Head of caudate nucleus (tissue), 42 donors: Measurements from ENCODE around the gene ZFP91.

Experiments used
- DNase-seq, 42 donors: peaks; one replicate each; pipeline versions ENCODE4 v3.0.0 to v3.0.0-alpha.2; 2020 to 2021; ENCODE audit warnings: mixed read lengths in 7 of 42
- intact Hi-C: fragments of 100-400 bp; cut with DNase I; formaldehyde crosslinking; loops from one replicate; pipeline ENCODE4 v1.15.0; 2022

ZFP91 gene

DNA sequence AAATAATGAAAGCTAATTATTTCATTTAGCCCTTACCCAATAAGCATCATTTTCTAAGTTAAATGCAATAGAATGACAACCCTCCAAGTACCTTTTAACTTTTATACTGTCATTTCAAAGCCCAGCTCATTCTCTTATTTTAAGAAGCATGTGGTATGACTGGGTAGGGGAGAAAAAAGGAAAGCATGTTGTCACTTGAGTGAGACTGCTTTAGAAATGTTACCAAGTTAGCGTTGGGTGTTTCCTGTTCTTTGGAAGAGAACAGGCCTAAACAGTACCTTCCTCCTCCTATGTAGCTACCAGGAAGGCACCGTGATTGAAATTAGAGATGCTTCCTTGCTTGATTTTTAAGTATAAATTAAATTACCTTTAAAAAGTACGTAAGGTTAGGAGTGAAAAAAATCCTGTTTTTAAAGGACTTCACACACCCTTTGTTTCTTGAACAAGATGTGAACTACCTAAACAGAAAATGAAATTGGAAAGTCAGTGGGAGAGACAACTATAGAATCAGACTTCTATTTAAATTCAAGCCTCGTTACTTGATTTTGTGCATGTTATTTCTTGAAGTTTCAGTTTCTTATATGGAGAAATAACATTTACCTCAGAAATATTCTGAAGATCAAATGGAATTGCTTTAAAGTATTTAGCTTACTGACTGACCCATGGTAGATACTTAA lies 42.9 kb downstream of the ZFP91 start:
- no peak for DNase-seq

DNA sequence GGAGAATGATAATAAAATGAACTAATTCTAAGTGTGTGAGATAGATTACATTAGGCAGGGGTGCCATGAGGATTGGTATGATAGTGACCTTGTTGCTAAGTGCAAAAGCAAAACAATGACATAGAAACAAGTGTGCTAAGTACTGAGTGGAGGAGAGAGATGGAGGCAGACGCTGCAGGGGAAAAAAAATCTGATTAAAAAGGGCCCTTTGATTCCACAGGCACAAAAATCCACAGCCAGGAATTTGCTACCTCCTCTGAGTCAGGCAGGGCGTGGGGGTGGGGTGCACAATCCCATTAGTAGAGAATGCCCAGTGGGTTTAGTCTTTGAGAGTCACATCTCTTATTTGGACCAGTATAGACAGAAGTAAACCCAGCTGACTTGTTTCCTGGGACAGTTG lies 43.5 kb downstream of the ZFP91 start, which contains the start of gene CNTF:
CNTF (plus strand) TSS at position 322 of the 400 bp plus-strand sequence. CDS start 88 bp downstream, outside the sequence.
- peak in 1 of 42 donors; percentile 16 for DNase-seq
- intact Hi-C loops = loop anchor here (10.0 kb wide), 1 partner anchor 48 kb away; the partner anchor contains the start of genes LPXN and ZFP91

More for the DNA sequence above, 42.9 kb downstream of the ZFP91 start:
- intact Hi-C loops = loop anchor here (10.0 kb wide), 1 partner anchor 47 kb away; the partner anchor contains the start of genes LPXN and ZFP91

DNA sequence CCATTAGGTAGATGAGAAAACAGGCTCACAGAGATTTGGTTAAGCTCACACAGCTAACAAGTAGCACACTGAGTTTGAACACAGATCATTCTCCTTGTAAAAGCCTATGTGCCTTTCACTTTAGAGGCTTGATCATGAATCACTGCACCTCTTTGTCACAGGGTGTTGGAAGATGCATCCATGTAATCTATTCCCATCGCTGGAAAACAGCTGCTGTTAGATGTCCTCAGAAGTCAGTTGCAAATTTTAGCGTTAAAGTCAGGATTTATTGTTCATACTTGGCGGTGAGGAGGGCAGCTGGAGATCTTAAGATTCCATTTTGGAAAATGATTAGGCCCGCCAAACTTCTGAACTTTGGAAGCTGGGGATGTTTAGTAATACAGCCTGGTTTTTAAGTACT lies 46.2 kb downstream of the ZFP91 start:
- DNase-seq = no peak
- intact Hi-C loops = loop anchor here (10.0 kb wide), 1 partner anchor 50 kb away; the partner anchor contains the start of genes LPXN and ZFP91

DNA sequence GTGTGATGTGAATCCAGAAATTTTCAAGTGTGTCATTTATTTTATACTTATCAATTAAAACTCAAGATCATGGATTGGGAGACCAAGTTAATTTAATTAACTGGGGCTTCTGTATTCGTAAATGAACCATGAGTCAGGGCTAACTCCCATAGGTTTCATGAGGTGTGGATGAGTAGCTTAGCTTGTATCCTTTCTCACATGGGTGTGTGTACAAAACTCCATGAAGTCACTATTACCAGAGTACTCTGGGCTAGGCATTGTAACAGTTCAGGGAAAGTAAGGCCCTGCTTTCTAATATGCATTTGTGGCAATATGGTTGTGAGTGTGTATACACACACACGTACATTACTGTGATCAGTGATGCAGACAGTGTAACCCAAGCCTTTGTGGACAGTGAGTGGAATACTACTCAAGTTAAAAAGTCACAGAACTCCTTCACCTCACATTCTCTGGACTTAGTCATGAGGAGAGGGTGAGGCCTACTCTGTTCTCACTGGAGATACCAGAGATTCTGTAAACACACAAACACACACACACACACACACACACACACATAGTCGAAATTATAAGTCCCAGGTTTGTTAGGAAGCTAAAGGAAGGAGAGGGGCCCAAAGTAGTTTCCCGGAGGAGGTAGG lies 47.1 kb downstream of the ZFP91 start:
- intact Hi-C loops = loop anchor here (10.0 kb wide), 1 partner anchor 51 kb away; the partner anchor contains the start of genes LPXN and ZFP91
- no peak for DNase-seq

DNA sequence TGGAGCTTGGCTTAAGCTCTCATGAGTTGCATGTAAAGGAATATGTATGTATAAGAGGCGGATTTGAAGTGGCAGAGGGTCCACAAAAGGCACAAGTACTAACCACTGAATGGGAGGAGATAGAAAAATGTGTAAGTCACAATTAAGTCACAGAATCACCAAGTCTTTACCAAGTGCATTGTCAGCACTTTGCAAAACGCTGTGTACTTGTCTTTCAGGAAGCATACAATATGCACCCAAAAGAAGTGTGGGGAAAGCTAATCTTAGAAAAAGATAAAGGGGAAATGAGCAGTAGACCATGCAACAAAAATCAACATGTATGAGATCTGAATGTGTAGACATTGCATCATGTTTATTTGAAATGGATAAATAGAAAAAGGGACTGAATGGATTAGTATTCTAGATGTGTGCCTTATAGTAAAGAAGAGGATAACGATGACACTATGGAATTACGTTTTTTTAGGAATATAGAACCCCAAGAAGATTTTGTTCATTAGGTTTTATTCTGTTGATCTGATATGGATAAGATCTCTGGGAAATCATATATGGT lies 48.1 kb downstream of the ZFP91 start:
- intact Hi-C loops = loop anchor here (10.0 kb wide), 1 partner anchor 52 kb away; the partner anchor contains the start of genes LPXN and ZFP91
- no peak for DNase-seq

DNA sequence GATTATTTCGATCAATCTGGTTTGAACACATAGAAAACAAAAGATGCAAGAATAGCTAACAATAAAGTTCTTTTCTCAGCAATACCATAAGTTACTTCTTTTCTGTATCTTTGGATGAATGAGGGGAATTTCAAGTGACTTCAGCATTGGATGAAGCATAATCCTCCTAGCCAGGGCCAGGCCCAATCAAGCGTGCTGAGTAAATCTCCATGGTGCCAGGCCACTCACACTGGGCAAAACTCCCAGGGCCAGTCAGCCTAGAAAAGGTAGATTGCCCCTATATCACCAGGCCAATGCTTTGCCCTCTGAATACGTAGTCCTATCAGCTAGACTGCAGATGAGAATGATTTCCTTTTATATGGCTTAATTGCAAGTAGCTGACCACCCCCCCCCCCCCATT lies 49.6 kb downstream of the ZFP91 start:
- DNase-seq = peak in 21 of 42 donors; percentile 17 to 74 (median 31)
- intact Hi-C loops = loop anchor here (10.0 kb wide), 1 partner anchor 54 kb away; the partner anchor contains the start of genes LPXN and ZFP91

DNA sequence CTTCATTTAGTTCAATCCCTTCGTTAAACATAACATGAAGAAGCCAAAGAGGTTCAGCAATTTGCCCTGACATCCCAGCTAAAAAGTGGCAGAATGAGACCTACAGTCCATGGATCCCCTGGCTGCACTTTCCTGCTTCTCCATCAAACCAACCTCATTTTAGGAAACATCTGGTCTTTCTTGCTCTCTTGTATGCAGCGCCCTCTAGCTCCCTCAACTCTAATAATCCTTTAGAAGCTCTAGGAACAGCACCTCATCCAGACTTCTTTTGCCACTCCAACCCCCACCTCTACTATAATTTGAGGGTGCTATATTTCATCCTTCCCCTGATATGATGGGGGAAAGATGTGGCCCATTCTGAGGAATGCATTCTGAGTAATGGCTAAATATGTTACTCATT lies 51.0 kb downstream of the ZFP91 start:
- intact Hi-C loops = loop anchor here (10.0 kb wide), 1 partner anchor 55 kb away; the partner anchor contains the start of genes LPXN and ZFP91
- DNase-seq = peak in 17 of 42 donors; percentile 20 to 71 (median 34)

DNA sequence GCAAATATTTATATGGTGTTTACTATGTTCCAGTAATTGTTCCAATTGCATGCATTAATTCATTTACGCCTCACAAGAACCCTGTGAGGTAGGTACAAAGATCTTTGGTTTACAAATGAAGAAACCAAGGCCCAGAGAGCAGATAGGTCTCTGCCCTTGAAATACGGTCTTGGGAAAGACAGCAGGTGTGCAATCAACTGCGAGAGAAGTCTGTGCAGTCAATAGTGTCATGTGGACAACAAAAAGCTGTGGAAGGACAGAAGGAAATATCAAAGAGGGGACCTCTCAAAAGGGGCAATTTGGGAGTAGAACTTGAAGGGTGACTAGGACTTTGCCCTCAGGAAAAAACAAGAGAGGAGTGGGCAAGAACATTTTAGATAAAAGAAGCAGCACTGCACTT lies 52.5 kb downstream of the ZFP91 start:
- DNase-seq = no peak
- intact Hi-C loops = no loop called here

DNA sequence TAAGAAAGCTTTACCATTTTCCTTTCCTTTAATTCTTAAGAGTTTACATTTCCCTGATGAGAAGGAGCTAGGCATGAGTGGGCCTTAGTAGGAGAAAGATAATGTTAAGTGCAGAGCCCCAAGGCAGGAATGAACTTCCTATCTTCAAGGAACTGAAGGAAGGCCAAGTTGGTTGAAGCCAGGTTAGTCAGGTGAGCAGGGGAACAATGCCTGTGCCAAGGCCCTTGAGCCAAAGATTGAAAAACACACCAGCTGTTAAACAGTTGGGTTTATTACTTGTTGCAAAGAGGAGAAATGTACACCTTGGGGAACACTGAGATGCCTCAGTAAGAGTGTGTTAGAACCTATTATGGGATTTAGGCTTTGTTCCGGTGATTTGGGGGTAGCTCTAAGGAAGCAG lies 53.6 kb downstream of the ZFP91 start:
- no peak for DNase-seq
- intact Hi-C loops = no loop called here

DNA sequence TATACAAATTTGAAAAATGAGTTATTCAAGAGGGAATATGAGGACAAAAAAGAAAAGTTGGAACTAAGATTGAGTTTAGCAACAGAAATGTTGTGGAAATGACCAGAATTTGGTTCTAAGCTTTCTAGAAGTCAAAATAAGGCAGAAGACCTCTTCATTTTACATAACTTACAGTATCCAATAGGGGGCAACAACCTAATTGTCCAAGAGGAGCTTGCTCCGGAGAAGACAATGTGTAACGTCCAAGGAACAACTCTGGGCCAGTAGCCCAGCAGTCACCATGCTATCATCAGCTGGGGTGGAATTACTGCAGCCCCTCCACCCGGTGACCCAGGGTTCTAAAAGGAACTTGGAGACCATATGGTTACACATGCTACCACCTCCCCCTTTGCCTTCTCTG lies 57.7 kb downstream of the ZFP91 start:
- intact Hi-C loops = no loop called here
- DNase-seq = no peak

DNA sequence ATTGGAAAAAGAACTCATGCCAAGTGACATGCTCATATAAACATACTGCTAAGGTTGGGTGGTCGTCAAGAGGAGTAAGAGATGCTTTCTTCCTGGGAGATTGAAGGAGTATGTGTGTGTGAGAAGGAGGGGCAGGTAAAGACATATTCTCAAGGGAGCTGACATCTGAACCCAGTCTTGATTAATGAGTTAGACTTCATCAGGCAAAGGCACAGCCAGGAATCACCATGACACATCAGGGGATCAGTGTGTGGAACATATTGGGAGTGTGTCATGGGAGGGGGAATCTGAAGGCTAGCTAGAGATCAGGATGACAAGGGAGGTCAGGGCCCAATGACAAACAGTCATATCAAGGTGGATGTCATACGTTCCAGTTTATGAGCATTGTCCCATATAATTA lies 58.5 kb downstream of the ZFP91 start:
- intact Hi-C loops = no loop called here

DNA sequence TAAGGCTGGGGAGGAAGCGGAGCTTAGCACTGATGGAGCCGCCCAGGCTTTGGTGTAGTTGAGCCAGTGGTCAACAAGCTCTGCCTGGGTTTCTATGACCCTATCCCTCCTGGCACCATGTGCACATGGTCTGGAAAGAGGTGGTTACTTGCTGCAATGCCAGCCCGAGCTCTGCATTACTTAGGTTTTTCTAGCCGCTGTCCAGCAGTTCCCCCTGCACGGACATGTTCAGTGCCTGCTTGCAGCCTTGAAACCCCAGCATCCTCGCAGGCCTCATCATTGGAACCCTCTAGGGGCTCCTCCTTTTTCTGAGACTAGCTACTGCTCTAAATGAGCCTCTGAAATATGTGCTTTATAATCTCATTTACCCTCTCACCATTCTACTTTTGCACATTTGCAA lies 60.2 kb downstream of the ZFP91 start:
- intact Hi-C loops = no loop called here

More for the DNA sequence above, 58.5 kb downstream of the ZFP91 start:
- no peak for DNase-seq

DNA sequence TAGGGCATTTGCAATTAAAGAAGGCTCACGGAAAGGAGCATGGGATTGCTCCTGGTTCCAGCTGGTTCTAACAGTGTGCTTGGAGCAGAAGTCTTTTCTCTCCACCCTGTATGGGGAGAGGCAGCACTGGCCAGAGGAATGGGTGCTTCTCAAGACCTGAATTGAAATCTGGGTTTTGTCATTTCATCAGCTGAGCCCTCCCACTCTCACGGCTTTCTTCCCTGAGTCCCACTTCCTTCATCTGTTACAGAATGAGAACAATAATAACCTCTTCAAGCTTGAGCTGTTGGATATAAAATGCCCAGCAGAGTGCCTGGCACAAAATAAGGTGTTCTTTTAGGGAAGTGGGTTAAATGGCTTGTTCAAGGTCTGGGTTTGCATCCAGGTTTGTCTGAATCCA lies 60.8 kb downstream of the ZFP91 start:
- intact Hi-C loops = no loop called here
- DNase-seq = no peak

More for the DNA sequence above, 60.2 kb downstream of the ZFP91 start:
- DNase-seq = no peak

DNA sequence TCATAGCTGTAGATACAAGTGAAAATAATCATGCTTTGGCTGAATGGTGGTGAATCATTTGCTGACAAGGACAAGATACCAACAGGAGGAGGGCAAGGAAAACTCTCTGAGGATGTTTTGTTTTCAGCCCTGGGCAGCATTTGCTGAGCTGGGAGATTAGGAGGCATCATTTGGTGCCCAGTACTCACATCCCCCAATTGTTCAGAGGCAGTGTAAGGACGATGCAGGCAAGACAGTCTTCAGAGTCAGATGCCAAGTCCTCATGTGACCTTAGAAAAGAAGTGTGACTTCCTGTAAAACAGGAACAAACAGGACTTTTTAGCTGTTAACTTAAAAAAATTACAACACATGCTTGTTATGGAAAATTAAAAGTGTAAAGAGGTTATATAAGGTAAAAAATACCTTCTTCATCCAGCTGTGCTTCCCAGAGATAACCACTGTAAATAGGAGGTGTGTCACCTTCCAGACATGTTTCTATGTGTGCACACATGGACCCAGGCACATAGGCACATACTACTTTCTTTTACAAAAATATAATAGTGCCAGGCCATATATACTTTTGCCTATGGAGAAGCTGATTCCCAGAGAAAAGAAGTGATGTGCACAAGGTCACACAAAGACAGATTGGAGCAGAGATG lies 61.6 kb downstream of the ZFP91 start:
- intact Hi-C loops = no loop called here

DNA sequence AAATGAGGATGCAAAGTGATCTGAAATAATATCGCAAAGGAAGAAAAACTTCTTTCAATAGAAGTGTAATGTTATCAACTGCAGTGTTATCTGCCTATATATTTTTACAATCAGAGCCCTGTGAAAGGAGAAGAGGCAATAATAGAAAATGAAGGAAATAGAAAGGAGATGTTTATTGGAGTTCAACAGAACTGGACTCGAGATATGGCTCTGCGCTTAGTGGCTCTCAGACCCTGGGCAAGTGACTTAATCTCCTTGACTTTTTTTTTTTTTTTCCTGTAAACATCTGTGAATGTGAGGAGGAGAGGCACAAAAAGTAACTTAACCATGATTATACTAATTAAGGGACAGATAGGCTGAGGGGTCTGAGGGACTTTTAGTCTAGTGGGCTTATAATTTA lies 62.5 kb downstream of the ZFP91 start:
- DNase-seq = no peak
- intact Hi-C loops = no loop called here

More for the DNA sequence above, 61.6 kb downstream of the ZFP91 start:
- no peak for DNase-seq

DNA sequence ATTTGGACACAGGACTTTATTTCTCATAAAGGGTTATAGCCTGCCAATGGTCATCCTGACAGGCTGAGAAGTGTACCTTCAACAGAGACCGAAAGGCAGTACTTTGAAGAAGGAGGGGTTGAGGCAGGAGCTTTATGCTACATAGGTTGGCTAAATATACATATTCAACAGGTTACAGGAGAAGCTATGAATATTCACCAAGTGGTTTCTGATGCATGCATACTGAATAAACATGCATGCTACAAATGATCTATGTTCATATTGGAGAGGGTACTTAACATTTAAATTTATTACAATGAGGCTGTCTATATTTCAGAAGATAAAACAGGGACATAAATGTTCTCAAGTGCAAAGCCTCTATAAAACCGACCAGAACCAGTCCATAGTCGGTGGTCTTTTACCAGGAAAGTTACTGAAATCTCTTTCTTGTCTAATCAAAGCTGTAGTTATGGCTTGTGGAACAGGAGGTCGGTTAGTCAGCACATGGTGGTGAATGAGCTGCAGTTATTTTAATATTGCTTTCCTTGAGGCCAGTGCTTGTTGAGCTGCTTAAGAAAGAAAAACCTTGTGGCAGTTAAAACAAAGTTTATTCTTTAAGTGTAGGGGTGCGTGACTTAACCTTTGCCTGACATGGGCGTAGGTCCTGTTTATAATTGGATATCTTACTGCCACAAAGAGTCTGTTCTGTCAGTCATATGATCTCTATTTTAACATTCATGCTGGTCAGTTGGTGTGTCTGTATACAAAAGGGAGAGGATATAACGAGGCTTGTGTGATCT lies 63.1 kb downstream of the ZFP91 start:
- DNase-seq = no peak
- intact Hi-C loops = no loop called here

DNA sequence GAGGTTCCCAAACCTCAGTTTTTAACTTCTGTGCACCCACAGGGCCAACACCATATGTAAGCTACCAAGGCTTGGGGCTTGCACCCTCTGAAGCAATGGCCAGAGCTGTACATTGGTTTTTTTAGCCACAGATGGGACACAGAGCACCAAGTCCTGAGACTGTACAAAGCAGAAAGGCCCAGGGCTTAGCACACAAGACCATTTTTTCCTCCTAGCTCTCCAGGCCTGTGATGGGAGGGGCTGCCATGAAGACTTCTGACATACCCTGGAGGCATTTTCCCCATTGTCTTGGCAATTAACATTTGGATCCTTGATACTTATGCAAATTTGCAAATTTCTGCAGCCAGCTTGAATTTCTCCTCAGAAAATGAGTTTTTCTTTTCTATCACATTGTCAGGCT lies 67.0 kb downstream of the ZFP91 start:
- intact Hi-C loops = no loop called here
- no peak for DNase-seq

DNA sequence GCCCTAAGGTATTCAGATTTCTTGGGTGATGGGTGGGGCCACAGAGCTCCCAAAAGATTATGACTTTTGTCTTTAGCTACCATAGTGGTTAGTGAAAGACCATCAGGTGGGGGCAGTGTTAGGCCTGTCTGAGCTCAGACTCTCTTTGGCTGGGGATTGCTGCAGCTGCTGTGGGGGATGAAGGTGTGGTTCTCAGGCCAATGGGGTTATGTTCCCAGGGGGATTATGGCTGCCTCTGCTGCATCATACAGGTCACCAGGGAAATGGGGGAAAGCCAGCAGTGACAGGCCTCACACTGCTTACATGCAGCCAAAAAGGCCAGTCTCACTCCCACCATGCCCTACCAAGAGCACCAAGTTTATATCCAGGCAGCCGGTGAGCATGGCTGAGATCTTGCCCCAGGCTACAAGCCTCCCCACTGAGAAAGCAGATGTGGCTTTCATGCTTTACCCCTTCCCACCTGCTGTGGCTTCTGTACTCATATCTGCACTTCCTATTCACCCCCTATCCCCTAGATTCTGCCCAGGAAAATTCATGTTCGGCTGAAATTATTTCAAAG lies 68.4 kb downstream of the ZFP91 start:
- intact Hi-C loops = no loop called here
- no peak for DNase-seq
